GM19025 (cell line): Measurements from ENCODE around the gene SMAD3.

Source experiments
- ATAC-seq: cut with Tn5 transposase; IDR thresholded peaks from one replicate; pipeline ENCODE4 v1.9.1; 2021; ENCODE audit warnings: mild to moderate bottlenecking, low read depth, moderate library complexity; ENCODE audit not compliant: unreplicated experiment

The SMAD3 gene

GRCh38 chr15:67094001-67094826 lies 28.8 kb downstream of the SMAD3 start:
- no peak for ATAC-seq

GRCh38 chr15:67095912-67096311 lies 30.5 kb downstream of the SMAD3 start:
- no peak for ATAC-seq

DNA sequence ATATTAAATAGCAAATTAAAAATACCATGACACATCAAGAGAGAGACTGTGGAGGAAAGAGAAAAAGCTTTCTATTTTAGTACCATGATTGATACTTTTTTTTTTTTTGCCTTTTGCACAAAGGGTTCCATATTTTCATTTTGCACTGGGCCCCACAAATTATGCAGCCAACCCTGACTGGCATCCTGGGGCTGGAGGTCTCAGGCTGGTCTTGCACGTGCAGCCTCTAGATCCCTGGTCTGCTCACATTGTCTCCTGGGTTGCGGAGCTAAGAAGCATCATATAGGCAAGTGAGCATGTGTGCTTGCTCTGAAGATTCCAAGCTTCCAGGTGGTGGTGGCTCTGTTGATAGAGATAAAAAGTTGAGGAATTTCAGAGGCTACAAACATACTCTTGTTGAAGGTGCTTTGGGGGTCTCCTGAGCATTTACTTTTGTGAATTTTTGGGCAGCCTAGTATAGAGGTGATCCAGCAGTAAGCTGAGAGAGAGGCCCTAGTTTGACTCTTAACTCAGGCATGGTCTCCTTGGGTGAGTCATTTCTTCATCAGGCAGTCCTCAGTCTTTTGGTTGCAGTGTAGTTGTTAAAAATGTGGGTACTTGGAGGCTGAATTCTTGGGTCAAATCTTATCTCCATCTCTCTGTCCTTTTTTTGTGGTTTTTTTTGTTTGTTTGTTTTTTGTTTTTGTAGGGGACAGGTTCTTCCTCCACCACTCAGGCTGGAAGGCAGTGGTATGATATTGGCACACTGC lies 31.3 kb downstream of the SMAD3 start:
- no peak for ATAC-seq

- ATAC-seq = no peak
These were observed 32.0 kb downstream of the SMAD3 start for GRCh38 chr15:67097424-67097823.

DNA sequence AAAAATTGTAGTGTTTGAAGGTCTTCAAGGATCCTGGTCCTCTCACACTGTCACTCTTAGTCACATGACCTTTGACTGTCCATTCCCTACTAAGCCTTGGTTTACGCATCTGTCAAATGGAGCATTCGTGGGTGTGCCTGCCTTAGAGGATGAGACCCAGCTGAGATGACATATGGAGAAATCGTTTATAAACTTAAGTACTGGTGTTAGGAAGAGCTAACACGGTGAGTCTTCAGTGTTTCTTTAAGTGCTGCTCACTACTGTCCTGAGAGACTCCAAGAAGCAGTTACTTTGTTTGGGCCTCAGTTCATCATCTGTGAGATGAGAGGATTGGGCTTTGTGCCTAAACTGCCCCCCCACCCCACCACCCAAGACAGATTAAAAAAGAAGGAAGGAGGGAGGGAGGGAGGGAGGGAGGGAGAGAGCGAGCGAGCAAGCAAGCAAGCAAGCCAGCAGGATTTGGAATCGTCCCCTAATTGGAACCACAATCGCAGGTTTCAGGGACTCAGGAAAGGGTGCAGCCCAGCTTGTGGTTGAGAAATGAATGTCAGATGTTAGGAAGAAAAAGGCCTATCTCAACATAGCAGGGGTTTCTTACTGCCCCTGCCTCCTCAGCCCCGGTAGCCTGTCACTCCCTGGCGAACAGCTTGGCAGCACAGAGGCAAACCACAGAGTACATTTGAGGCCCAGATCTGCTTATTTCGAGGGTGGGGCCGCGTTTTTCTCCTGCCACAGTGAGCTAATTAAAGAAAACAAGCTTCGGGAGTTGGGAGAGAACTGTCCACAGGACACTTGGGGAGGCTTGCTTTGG lies 32.7 kb downstream of the SMAD3 start:
- ATAC-seq = no peak

GRCh38 chr15:67098768-67099282 lies 33.4 kb downstream of the SMAD3 start:
- no peak for ATAC-seq

- no peak for ATAC-seq
These were observed 34.9 kb downstream of the SMAD3 start for GRCh38 chr15:67100124-67100791.

GRCh38 chr15:67100801-67101581 lies 35.6 kb downstream of the SMAD3 start:
- peak; percentile 66 for ATAC-seq

DNA sequence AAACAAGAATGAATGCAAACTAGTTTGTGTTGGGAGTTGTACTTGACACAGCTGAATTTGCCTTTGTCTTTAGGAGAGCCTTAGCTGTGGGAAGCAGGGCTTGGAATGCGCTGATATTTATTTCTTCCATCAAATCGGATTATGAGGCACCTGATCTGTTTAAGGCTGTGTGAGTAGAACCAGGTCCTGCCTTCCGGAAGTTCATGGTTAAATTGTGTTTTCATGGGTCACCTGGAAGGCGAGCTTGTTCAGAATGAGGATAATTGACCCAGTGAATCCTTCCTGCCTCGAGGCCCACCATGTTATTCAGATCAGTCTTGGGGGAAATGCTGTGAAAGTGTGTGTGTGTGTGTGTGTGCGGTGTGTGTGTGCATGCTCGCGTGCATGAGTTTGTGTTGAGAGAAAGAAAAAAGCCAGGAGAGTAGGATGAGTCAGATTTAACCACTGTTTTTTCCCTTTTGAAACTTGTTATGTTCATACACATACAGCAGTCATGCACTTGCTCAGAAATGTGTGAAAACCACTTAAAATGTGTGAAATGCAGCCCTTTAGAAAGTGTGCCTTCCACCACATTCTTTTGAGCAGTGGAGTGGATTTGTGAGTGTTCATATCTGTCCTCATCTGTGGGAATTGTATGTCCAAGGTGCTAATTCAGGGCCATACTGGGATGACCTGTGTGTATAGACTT lies 36.7 kb downstream of the SMAD3 start:
- peak; percentile 54 for ATAC-seq

DNA sequence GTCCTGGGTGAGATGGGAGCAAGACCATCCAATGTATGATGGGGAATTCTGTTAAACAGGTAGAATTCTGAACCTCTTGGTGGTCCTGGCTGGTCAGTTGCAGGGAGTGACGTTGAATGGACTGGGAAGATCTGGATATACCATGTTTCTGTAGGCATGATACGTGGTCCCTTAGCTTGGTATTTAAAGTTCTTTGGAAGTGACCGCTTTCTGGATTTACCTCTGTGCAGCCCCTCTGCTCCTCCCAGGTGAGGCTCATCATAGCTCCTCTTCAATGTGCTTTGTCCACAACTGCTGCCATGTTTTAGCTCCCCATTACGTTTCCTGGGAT lies 37.2 kb downstream of the SMAD3 start:
- ATAC-seq = no peak

DNA sequence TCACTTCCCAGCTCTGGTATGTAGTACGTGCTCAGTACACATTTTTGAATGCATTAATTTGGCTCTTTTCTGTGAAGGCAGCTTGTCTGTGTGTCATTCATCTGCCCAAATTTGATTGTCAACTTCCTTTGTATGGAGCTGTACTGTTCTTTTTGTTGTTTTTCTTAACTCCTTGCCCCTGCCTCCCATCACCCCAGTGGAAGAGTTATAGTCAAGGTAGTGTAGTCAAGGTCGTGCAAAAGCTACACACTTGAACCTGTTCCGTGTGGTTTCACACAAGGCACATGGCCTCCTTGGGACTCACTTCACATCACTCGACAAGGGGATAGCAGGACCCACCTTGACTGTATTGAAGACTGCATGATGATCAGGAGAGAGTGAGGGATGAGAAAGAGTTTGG lies 37.6 kb downstream of the SMAD3 start:
- no peak for ATAC-seq

- ATAC-seq = no peak
These were observed 38.0 kb downstream of the SMAD3 start for GRCh38 chr15:67103432-67103831.

- ATAC-seq = no peak
These were observed 38.5 kb downstream of the SMAD3 start for GRCh38 chr15:67103869-67104268.

DNA sequence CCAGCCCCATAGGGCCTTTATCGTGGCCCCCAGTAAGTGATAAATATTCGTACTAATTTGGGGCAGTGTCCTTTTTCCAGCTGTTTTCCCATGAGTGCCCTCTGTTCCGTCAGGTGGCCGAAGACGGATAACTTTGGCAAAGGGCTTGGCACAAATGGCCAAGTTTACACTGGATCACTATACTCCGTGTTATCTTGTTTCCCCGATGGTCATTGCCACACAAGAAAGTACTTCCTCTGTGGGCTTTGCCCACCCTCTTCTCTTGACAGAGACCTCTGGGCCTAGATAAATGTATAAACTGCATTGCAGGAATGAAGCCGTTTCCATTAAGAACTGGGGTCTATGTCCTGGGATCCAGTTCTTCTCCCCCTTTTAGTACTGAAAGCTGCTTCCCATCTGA lies 39.1 kb downstream of the SMAD3 start:
- ATAC-seq = no peak

DNA sequence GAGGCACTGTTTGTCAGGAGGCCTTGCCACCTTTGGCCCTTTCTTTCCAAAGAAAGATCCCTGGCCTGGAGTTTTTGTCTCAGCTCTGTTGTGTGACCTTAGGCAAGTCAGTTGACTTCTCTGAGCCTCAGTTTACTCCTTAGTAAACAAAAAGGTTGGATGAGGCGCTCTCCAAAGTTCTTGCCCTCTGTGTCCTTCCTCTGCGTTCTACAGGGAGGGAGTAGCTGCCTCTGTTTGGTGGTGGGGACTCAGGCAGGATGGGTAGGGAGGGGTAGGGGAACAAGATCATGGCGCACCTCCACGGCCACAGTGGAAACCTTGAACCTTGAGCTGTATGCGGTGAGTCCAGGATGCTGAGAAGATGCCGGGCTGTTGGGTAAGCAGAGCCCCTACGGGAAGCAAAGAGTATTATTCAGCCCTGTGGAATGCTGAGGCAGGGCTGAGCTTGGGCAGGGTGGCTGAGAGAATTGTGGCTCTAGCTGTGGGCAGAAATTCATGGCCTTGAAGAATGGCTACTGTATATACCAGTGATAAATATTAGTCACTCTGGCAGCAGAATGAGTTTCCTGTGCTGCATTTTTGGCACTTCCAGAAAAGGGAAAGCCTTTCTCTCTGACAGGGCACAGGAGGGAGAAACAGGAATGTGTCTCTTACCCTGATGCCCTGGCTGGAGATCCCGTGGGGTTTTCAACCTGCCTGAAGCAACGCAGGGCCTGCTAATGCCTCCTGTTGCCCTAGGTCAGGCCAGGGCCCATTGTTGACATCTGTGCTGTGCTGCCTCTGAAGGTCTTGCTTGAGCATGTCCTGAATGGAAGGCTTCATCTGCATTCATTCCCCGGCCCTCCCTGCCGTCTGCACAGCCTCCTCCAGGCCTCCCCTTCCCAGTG lies 39.9 kb downstream of the SMAD3 start:
- ATAC-seq = no peak

DNA sequence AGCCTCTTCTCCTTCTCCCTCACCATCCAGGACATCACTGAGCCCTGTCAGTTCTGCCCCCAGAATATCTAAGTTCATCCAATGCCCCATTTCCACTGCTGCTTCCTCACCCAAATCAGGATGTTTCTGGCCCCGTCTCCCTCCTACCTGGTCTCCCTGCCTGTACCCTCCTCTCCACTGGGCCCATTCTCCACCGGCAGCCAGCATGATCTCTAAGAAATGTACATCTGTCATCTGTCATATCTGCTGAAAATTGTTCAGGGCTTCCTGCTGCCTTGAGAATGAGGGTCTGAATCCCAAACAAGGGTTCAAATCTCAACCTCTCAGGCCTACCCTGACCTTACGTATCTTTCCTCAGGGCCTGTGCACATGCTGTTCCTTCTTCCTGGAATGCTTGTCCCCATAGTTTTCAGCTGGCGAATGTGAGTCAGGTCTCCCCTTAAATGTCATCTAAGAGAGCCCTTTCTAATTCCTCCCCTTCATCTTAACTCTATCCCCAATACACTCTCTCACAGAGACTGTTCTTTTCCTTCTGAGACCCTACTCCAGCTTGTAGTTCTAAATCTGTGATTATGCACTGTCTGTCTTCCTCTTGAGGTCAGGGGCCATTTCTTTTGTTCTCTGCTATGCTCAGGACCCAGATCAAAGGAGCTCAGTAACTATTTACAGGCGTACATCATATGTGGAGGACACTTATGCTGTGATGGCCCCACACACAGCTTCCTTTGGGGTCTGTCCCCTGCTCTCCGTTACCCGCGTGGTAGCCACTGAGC lies 40.8 kb downstream of the SMAD3 start:
- no peak for ATAC-seq

DNA sequence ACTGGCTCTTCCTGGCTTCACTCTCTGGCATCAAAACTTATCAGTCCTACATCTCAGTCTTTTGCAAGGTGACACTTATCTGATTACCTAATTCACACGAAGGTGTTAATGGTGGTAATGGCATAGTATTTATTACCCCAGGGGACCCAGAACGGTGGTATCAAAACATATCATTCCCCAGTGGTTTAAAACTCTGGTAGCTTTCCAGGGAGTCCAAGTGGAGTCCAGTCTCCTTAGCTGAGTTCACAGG lies 41.3 kb downstream of the SMAD3 start:
- no peak for ATAC-seq
